K562 (cell line): Measurements from ENCODE around the gene CHRNE.

Experiments used
- ATF2 ChIP-seq: sonication (generic); formaldehyde crosslinking; IDR thresholded peaks from 2 replicates; pipeline ENCODE4 v1.8.1; 2022; ENCODE audit warnings: missing genetic modification reagents
- COPS2 ChIP-seq: fragments of 450-650 bp; conservative IDR thresholded peaks from 2 replicates; pipeline ENCODE4 v1.6.1; 2016; ENCODE audit warnings: mild to moderate bottlenecking, moderate library complexity
- DACH1 ChIP-seq: fragments of 450-650 bp; IDR thresholded peaks from 2 replicates; pipeline ENCODE4 v1.6.1; 2018; ENCODE audit not compliant: partially characterized antibody
- GTF2A2 ChIP-seq: IDR thresholded peaks from 2 replicates; pipeline ENCODE4 v1.6.1; 2016; ENCODE audit warnings: mild to moderate bottlenecking, missing genetic modification characterization, missing compliant biosample characterization
- HDAC3 ChIP-seq: fragments of 450-650 bp; IDR thresholded peaks from 2 replicates; pipeline ENCODE4 v1.6.1; 2018; ENCODE audit warnings: borderline replicate concordance, mild to moderate bottlenecking, moderate library complexity; ENCODE audit not compliant: partially characterized antibody
- MAX ChIP-seq: sonication (generic); formaldehyde crosslinking; IDR thresholded peaks from 2 replicates; pipeline ENCODE4 v1.9.0; 2022; ENCODE audit warnings: mild to moderate bottlenecking, missing genetic modification reagents
- POLR2AphosphoS5 ChIP-seq: IDR thresholded peaks from 2 replicates; pipeline ENCODE4 v1.6.1; 2011; ENCODE audit warnings: mild to moderate bottlenecking, low read depth, low read length, moderate library complexity; ENCODE audit not compliant: control insufficient read depth, insufficient read depth
- SMARCB1 ChIP-seq: IDR thresholded peaks from 2 replicates; pipeline ENCODE4 v1.6.1; 2011; ENCODE audit warnings: improper control_type of control experiment, low read depth; ENCODE audit not compliant: insufficient read length
- TARDBP ChIP-seq: fragments of 450-650 bp; IDR thresholded peaks from 2 replicates; pipeline ENCODE4 v1.6.1; 2016
- ZNF512 ChIP-seq: IDR thresholded peaks from 2 replicates; pipeline ENCODE4 v1.6.1; 2016; ENCODE audit warnings: missing genetic modification characterization, missing compliant biosample characterization
- ZNF830 ChIP-seq: fragments of 250-450 bp; sonication (Bioruptor Pico); IDR thresholded peaks from 2 replicates; pipeline ENCODE4 v1.5.0; 2021; ENCODE audit warnings: mild to moderate bottlenecking
- TF ChIP-seq, protein P1 (sequence below), 3 experiments: IDR thresholded peaks in 2 of 3; conservative IDR thresholded peaks in 1 of 3; 2 replicates each; pipeline ENCODE4 v1.5.1; 2011 to 2012; ENCODE audit warnings: low read length in 3 of 3, mild to moderate bottlenecking in 3 of 3, control low read depth in 2 of 3, improper control_type of control experiment in 1 of 3, inconsistent platforms in 1 of 3, low read depth in 1 of 3, mixed read lengths in 1 of 3, moderate library complexity in 1 of 3; ENCODE audit not compliant: insufficient read depth in 2 of 3

GRCh38 chr17:4947010-4947410 lies 44.1 kb upstream of the CHRNE start:
- TF ChIP-seq TARDBP = no peak
- TF ChIP-seq MAX (CRISPR knock-in tag) = no peak
- TF ChIP-seq ZNF512 (tag) = no peak
- TF ChIP-seq GTF2A2 (tag) = no peak
- no peak for TF ChIP-seq POLR2AphosphoS5
- TF ChIP-seq HDAC3 = no peak
- TF ChIP-seq, protein P1, sequence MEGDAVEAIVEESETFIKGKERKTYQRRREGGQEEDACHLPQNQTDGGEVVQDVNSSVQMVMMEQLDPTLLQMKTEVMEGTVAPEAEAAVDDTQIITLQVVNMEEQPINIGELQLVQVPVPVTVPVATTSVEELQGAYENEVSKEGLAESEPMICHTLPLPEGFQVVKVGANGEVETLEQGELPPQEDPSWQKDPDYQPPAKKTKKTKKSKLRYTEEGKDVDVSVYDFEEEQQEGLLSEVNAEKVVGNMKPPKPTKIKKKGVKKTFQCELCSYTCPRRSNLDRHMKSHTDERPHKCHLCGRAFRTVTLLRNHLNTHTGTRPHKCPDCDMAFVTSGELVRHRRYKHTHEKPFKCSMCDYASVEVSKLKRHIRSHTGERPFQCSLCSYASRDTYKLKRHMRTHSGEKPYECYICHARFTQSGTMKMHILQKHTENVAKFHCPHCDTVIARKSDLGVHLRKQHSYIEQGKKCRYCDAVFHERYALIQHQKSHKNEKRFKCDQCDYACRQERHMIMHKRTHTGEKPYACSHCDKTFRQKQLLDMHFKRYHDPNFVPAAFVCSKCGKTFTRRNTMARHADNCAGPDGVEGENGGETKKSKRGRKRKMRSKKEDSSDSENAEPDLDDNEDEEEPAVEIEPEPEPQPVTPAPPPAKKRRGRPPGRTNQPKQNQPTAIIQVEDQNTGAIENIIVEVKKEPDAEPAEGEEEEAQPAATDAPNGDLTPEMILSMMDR (IDR thresholded peaks at IDR 0.05 in 2 of 3, conservative IDR thresholded peaks at IDR 0.05 in 1 of 3; ENCODE audit: insufficient read depth in 2 of 3, low read depth in 1 of 3, low read length in 3 of 3) = no peak
- no peak for TF ChIP-seq COPS2
- no peak for TF ChIP-seq ZNF830
- no peak for TF ChIP-seq DACH1
- TF ChIP-seq SMARCB1 = no peak
- TF ChIP-seq ATF2 (CRISPR knock-in tag) = no peak
